ENCODE results near the gene VDAC1.

- TF ChIP-seq CTCF (conservative IDR thresholded peaks at IDR 0.05; ENCODE audit: low read length) (no peak), EZH2phosphoT487 (IDR thresholded peaks at IDR 0.05; ENCODE audit: borderline replicate concordance, low read depth, low read length) (no peak)
Observed at GRCh38 chr5:134041570-134042411, 37.0 kb upstream of the VDAC1 start.

Data from OCI-LY7 (cell line).